AG09319 (cell line): ENCODE measurements around the gene PIM3.

Experiments used
- DNase-seq: peaks from one replicate; pipeline ENCODE4 v3.0.0-alpha.2; 2010; ENCODE audit warnings: low read depth; ENCODE audit errors: extremely low read depth
- CTCF ChIP-seq: IDR thresholded peaks from 2 replicates; pipeline ENCODE4 v1.5.1; 2011; ENCODE audit warnings: low read depth, mild to moderate bottlenecking, inconsistent platforms, low read length, moderate library complexity

Gene PIM3

GRCh38 chr22:49969751-49970527 lies 9.4 kb downstream of the PIM3 start:
- DNase-seq = no peak
- TF ChIP-seq CTCF = no peak

- TF ChIP-seq CTCF = no peak
- DNase-seq = peak; percentile 79
These were observed 10.1 kb downstream of the PIM3 start for GRCh38 chr22:49970528-49971231.

- no peak for DNase-seq
- no peak for TF ChIP-seq CTCF
These were observed 10.9 kb downstream of the PIM3 start for GRCh38 chr22:49971232-49972162.

- no peak for DNase-seq
- TF ChIP-seq CTCF = no peak
These were observed 11.8 kb downstream of the PIM3 start for GRCh38 chr22:49972163-49973017.

GRCh38 chr22:49973018-49973961 lies 12.7 kb downstream of the PIM3 start:
- TF ChIP-seq CTCF = no peak
- no peak for DNase-seq
